GM19397 (cell line): ENCODE results near the gene C3orf52.

ENCODE experiments used
- ATAC-seq: cut with Tn5 transposase; IDR thresholded peaks from one replicate; pipeline ENCODE4 v1.9.1; 2021; ENCODE audit warnings: mild to moderate bottlenecking, moderate library complexity; ENCODE audit not compliant: unreplicated experiment

The C3orf52 gene

GRCh38 chr3:112085735-112086075, 484 bp upstream of the C3orf52 start:
- ATAC-seq: no peak

- ATAC-seq: no peak
Measured at GRCh38 chr3:112086875-112087524, 811 bp downstream of the C3orf52 start.

DNA sequence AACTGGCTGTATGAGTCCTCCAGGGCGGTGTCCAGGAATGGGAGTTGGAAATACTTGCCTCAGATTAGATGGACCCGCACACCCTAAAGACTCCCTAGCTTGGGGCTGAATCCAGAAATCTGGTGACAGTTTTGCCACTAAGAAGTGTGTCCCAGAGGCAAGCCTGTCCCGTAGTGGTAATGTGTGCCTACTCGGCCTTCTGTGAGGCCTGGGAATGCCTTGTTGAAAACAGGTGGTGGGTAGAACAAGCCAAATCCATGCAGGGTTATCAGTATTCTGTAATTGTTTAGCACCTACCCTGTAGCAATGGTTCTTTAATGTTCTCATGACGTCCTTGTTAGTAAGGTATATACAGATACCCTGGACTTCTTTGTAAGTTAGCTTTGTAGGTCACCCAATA, 1.6 kb downstream of the C3orf52 start:
- no peak for ATAC-seq

DNA sequence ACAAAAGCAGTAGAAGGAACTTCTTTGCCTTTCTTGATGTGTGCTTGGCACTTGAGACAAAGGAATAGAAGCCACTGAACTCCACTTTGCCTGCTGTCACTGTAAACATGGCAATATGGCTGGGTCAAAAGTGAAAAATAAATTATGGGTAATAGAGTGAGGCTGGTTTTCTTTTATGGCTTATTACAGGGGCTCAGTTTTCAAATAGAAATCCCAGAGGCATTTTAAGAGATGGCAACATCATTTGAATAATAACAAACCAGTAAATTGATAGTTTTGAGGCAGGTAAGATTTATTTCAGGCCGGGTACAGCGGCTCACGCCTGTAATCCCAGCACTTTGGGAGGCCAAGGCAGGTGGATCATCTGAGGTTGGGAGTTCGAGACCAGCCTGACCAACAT, 2.8 kb downstream of the C3orf52 start:
- no peak for ATAC-seq

DNA sequence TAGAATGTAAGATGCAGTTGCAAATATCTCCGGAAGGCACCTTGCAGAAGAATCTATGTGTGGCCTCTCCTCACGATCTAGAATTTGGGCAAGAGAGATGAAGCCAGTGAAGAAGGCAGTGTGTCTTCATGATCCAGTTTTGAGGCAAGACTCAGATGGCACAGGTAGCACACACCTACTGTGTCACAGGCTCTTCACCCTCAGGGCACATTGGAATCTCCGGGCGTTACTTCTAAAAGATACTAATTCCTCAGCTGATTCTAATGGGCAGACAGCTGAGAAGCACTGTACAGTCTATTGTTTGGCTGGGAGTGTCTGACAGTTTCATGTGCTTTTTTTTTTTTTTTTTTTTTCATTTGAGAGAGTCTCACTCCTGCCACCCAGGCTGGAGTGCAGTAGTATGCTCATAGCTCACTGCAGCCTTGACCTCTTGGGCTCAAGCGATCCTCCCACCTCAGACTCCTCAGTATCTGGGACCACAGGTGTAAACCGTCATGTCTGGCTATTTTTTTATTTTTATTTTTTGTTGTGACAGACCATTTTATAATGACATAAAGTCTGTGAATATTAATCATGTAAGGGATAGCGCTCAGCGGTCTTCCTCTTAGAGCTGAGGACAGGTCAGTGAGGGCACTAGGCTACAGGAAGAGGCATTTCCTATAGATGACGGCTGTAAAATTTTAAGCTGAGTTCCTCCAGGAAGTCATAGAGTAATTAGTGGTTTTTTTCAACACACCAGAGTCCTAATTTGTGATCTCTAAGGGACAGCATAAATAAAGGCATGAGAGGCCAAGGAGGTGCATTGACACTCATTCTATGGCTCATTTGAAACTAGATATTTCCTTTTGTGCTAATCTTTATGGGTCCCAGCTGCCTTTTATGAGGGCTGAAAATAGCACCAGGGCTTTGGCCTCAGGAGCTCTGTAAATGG, 4.0 kb downstream of the C3orf52 start:
- no peak for ATAC-seq

DNA sequence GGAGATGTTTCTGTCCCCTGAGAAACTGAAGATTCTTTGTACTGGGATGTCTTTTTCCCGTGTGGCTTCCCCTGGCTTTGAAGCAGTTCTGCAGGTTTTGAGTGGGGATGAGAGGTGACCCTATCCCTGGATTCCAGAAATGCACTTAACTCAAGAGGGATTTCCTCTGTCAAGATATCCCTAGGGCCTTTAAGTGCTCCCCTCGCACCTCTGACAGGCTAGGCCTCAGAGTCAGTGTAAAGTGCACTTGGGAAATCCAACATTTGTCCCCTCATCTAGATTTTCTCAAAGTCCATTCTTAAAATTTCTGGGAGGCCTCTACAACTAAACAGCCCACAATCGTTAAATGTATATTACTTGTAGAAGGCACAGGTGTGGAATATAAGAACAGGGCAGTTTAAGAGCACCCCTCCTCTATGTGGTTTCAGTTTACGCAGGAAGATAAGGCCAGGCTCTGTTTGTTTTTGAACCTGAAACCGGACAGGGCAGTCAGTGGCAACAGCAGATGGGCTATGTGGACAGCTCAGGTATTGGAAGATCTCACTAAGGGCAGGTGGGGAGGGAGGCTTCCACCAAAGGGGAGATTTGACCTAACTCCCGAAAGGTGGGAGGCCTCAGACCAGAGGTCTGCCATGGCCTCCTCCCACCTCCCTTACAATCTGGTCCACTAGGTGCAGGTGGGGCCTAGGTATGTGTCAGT, 4.8 kb downstream of the C3orf52 start:
- peak; percentile 33 for ATAC-seq

- no peak for ATAC-seq
Measured at GRCh38 chr3:112092496-112093179, 6.4 kb downstream of the C3orf52 start.

DNA sequence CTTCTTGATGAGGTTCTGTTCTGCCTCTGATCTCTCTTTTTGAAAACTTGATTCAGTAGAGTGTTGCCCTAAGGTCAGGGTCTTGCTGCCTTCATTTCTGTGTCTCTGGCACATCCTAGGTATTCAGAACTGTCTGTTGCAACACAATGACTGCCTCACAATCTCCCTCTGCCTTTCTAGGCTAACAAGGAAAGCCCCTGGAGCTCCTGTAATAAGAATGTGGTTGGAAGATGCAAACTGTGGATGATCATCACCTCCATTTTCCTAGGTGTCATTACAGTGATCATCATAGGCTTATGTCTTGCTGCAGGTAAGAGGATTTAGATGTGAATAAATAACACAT, 7.0 kb downstream of the C3orf52 start:
- ATAC-seq: no peak

DNA sequence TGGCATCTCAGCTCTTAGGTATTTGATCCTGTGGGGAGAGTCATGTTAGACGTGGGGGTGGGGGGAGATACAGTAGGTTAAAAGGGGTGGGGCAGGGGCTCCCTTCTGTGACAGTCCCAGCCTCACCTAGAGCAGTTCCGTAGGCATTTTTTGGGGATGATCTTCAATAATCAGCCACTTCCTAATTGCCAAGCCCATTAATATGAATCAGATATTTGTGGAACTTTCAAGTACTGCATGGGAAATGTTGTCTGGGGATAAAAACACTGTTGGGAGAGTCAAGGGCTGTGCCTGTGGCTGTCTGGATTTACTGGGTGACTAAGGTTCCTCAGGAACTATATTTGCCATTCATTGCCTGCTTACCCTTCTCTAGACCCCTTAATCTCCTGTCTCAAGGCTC, 9.5 kb downstream of the C3orf52 start:
- ATAC-seq: no peak

GRCh38 chr3:112096176-112096575, 10.0 kb downstream of the C3orf52 start:
- no peak for ATAC-seq

DNA sequence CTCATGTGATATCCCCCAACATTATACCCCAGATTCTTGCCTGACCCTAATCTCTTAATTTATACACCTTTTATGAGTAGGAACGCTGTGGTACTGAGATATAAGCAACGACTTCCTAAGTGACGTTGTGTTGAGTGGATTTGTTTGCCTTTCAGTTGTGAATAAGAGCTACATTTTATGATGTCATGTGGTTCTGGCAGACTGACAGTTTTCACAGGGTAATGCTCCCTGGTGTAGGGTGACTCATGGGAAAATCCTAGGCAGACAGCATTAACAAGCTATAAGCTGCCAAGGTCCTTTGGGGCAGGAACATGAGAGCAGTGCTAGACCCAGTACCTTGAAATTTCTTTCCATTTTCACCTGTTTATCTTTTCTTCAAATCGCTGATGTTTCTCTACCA, 11.2 kb downstream of the C3orf52 start:
- ATAC-seq: no peak

DNA sequence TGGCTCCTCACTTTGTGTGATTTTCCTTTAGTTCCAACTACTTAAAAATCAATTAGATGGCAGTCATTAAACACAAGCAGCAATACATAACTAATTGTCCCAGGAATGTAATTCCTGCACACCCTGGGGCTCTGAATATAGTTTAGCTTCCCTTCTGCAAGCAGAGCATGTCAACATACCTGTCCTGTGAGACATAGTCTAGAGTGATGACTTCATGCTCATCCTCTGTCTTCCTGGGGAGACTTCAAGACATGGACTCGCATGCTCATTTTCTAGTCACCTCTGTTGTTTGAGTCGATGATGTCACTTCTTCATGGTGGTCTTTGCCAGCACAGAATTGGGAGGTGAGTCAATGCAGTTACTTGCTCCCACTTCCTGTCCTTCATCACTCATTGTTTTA, 15.7 kb downstream of the C3orf52 start:
- no peak for ATAC-seq

DNA sequence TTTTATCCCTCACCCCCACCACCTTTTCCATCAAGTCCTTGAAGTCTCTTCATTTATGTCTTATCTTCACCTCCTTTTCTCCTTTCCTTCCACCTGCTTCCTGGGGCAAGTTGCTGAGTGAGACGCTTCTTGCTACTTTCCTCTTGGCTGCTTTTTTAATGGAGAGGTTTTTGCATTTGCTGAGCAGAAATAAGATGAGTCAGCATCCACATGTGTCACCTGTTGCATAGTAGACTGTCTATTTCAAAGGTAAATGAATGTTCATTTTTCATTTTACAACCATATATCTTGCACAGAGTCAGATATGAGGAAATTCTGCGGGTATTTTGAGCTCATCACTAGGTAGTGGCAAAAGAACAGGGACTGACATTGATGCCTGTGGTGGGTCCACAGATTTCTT, 18.6 kb downstream of the C3orf52 start:
- ATAC-seq: no peak

DNA sequence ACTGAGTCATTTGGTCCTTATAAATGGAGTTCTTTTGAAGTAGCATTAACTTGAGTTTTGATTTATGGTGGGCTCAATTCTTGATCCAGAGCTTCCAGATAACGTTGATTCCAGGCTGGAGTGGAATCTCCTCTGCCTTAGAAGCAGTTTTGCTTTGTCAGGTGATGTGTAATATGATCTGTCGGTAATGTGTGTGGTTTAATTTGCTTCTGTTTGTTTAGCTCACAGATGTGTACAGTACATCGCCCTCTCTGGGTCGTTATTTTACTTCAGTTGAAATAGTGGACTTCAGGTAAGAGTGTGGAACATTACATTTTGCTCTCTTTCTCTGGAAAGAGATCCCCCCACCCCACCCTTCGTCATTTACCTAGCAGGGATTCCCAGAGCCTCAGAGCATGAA, 23.1 kb downstream of the C3orf52 start:
- ATAC-seq: no peak

- peak; percentile 54 for ATAC-seq
Measured at GRCh38 chr3:112111785-112112402, 25.7 kb downstream of the C3orf52 start.

DNA sequence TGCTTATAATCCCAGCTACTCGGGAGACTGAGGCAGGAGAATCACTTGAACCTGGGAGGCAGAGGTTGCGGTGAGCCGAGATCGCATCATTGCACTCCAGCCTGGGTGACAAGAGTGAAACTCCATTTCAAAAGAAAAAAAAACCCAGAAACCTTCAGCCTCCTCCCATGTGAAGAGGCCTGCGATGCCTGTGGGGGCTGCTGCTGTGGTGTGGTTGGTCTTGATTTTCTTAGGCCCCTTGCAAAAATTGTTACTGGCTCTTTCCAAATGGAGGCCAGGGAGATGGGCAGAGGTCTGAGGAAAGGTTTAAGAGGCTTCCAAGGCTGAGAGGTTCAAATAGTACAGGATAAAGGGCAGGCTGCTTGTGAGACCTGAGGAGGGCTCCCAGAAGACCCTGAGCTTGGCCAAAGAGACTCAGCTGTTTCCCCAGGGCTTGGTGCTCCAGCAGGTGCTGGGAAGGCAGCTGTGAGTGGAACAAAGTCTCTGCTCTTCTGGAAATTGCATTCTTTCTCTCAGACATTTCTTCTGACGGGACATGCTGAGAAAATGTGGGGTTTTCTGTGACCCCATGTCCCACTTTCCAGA, 28.5 kb downstream of the C3orf52 start:
- no peak for ATAC-seq

DNA sequence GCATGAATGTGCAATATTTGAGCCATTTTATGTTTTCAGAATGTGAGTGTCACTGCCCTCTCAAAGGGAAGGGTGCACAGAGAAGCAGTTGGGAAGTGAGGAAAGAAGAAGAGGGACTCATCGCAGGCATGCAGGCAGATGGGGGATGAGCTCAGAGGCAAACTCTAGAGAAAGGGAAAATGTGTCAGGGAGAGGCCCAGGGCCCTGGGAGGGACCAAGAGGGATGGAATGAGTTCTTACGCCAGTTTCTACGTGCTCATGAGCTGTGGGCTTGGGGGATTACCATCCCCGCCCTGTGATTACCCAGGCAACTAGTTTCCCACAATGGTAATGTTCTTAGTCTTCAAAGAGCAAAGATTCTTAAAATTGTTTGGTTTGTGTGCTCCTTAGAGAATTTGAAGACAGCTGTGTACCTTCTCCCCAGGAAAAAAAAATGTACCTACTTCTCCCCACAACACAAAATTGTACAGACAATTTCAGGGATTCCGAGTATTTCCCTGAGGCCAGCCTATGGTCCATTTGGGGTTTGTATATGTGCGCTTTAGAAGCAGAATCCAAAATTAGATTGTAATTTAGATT, 29.1 kb downstream of the C3orf52 start:
- ATAC-seq: no peak

DNA sequence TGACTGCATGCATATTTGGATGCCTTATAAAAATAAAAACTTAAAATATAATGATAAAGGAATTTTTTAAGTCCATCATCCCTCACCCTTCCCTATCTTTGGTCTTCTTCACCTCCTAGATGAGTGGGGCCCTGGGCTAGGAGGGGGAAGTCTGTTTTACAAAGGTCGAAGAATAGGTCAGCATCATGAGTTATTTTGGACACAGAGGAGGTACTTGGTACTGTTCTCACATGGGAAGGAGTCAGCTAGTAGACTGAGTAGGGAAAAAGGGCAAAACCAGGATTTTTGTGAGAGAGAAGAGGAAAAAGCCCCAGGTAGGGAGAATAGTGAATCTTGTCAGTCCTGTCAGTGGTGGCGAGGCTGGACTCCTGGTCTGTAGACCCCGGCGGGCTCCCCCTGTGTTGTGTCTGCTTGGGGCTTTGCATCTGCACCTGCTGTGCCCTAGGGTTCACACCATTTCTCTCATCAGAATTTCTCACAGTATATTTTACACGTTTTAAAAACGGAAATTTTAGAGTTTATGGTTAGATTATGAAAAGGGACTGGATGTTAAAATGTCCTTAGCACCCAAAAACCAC, 29.7 kb downstream of the C3orf52 start:
- ATAC-seq: no peak

GRCh38 chr3:112116748-112117186, 30.6 kb downstream of the C3orf52 start:
- ATAC-seq: no peak

- ATAC-seq: no peak
Measured at GRCh38 chr3:112117415-112117814, 31.2 kb downstream of the C3orf52 start.
